Breast epithelium (tissue), 3 donors: ENCODE measurements around the gene GID8.

Experiments
- CTCF ChIP-seq, 3 donors: fragments of 450-650 bp; IDR thresholded peaks; one replicate each; pipeline ENCODE4 v1.5.1; 2016 to 2017; ENCODE audit warnings: antibody characterized with exemption in 3 of 3, mild to moderate bottlenecking in 3 of 3, moderate library complexity in 3 of 3
- POLR2A ChIP-seq: fragments of 450-650 bp; IDR thresholded peaks from one replicate; pipeline ENCODE4 v1.6.1; 2016; ENCODE audit warnings: antibody characterized with exemption, mild to moderate bottlenecking, moderate library complexity
- POLR2AphosphoS5 ChIP-seq, 3 donors: sonication (generic); formaldehyde crosslinking; IDR thresholded peaks; one replicate each; pipeline ENCODE4 v1.6.1; 2017; ENCODE audit warnings: antibody characterized with exemption in 3 of 3

- TF ChIP-seq CTCF (IDR thresholded peaks at IDR 0.05) (no peak), POLR2A (no peak), POLR2AphosphoS5 (IDR thresholded peaks at IDR 0.05) (no peak)
Measured at GRCh38 chr20:62953839-62954703, 16.1 kb downstream of the GID8 start.
